Common myeloid progenitor, CD34-positive (primary cell): ENCODE results near the gene FBXW2.
A peak's percentile ranks its signal among the peaks of the same experiment; 100 is the strongest.
"Not testable (repeated sequence)": the region's sequence is repeated elsewhere in the genome, so short reads cannot be mapped to it uniquely, and the experiment has no call there.

ENCODE experiments used
- CTCF ChIA-PET: fragments of 350-600 bp; sonication (Branson Sonifier 250); formaldehyde crosslinking; loops from one replicate; lab custom pipeline; 2021; ENCODE audit warnings: antibody characterized with exemption; lab: Charles Lee
- POLR2A ChIA-PET: fragments of 350-600 bp; sonication (Branson Sonifier 250); formaldehyde crosslinking; loops from one replicate; lab custom pipeline; 2021; ENCODE audit warnings: antibody characterized with exemption; lab: Charles Lee
- DNase-seq, 3 donors: peaks; one replicate each; pipeline versions ENCODE4 v3.0.0 to v3.0.0-alpha.2; 2013
- H3K27ac ChIP-seq, 2 experiments: 1 replicate in 1 of 2; 2 replicates in 1 of 2; pipeline ENCODE4 v1.7.0; 2013; ENCODE audit warnings: inconsistent platforms in 2 of 2, low read length in 2 of 2, mild to moderate bottlenecking in 2 of 2, low read depth in 1 of 2, moderate library complexity in 1 of 2; ENCODE audit not compliant: severe bottlenecking in 2 of 2, insufficient read depth in 1 of 2, poor library complexity in 1 of 2
- H3K27me3 ChIP-seq, 5 experiments: replicated peaks in 2 of 5; 1 replicate in 3 of 5; 2 replicates in 2 of 5; pipeline versions ENCODE4 v1.6.1 to v1.7.0; 2013; ENCODE audit warnings: low read length in 4 of 5, mild to moderate bottlenecking in 2 of 5, moderate library complexity in 2 of 5, inconsistent platforms in 1 of 5; ENCODE audit not compliant: insufficient read depth in 5 of 5, control insufficient read depth in 4 of 5
- H3K36me3 ChIP-seq, 4 experiments: 1 replicate in 2 of 4; 2 replicates in 2 of 4; pipeline versions ENCODE4 v1.6.1 to v1.7.0; 2013; ENCODE audit warnings: low read length in 3 of 4, control low read depth in 1 of 4, mild to moderate bottlenecking in 1 of 4; ENCODE audit not compliant: control insufficient read depth in 4 of 4, insufficient read depth in 4 of 4
- H3K4me1 ChIP-seq, 4 experiments: 1 replicate in 3 of 4; 2 replicates in 1 of 4; pipeline versions ENCODE4 v1.6.1 to v1.7.1; 2013; ENCODE audit warnings: low read length in 3 of 4, mild to moderate bottlenecking in 3 of 4, control low read depth in 1 of 4, inconsistent platforms in 1 of 4, moderate library complexity in 1 of 4; ENCODE audit not compliant: control insufficient read depth in 4 of 4, insufficient read depth in 4 of 4; ENCODE audit errors: control extremely low read depth in 1 of 4
- H3K4me3 ChIP-seq, 7 experiments: 1 replicate in 4 of 7; 2 replicates in 3 of 7; pipeline versions ENCODE4 v1.5.1 to v1.7.0; 2013; ENCODE audit warnings: mild to moderate bottlenecking in 7 of 7, low read length in 6 of 7, moderate library complexity in 6 of 7, inconsistent platforms in 2 of 7, low read depth in 2 of 7, control low read depth in 1 of 7; ENCODE audit not compliant: insufficient read depth in 4 of 7, control insufficient read depth in 1 of 7; ENCODE audit errors: extremely low read depth in 1 of 7
- H3K9me3 ChIP-seq, 5 experiments: 1 replicate in 4 of 5; 2 replicates in 1 of 5; pipeline versions ENCODE4 v1.6.1 to v1.7.1; 2013; ENCODE audit warnings: low read length in 4 of 5, mild to moderate bottlenecking in 2 of 5, inconsistent platforms in 1 of 5, low read depth in 1 of 5, moderate library complexity in 1 of 5; ENCODE audit not compliant: control insufficient read depth in 4 of 5, insufficient read depth in 2 of 5; ENCODE audit errors: control extremely low read depth in 1 of 5
- WGBS: methylation state at CpG from one replicate; pipeline ENCODE4 v1.1.5; 2013; ENCODE audit not compliant: insufficient coverage; 5-methylcytosine and 5-hydroxymethylcytosine counted together

Gene FBXW2

DNA sequence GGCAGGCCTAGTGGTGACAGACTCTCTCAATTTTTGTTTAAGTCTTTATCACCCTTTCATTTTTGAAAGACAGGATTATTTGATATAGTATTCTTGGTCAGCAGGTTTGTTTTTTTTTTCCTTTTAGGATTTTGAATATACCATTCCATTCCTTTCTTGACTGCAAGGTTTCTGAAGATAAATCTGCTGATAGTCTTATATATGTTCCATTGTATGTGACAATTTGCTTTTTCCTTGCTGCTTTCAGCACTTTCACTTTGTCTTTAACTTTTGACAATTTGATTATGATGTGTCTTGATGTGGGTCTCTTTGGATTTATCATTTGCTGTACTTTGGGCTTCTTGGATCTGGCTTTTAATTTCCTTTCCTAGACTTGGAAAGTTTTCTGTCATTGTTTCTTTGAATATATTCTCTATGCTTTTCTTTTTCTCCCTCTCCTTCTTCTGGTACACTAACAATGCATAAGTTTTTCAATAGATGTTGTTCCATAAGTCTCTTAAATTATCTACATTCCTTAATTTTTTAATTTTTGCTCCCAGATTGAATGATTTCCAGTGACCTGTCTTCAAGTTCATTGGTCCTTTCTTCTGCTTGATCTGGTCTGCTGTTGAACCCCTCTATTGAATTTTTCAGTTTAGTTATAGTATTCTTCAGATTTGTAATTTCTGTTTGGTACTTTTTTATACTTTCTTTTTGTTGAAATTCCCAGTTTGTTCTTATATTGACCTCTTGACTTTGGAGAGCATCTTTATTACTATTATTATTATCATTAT, 14.6 kb upstream of the FBXW2 start:
- DNase-seq, result peak in 2 of 3 donors; percentile 26 to 45
- no peaks in the 10 kb centered on the region for H3K4me1 ChIP-seq
- H3K9me3 ChIP-seq, result peaks cover 0 to 49% (median 15%) of the 10 kb centered on the region in 5 experiments
- no peak overlapping the region for H3K27ac ChIP-seq
- POLR2A ChIA-PET, result no interaction called here
- no peaks in the 10 kb centered on the region for H3K27me3 ChIP-seq
- H3K36me3 ChIP-seq, result no peaks in the 10 kb centered on the region
- CTCF ChIA-PET, result no interaction called here
- H3K4me3 ChIP-seq, result no peak overlapping the region

GRCh38 chr9:120804784-120805363, 11.7 kb upstream of the FBXW2 start:
- CTCF ChIA-PET, H3K36me3 ChIP-seq, H3K27ac ChIP-seq, H3K4me1 ChIP-seq, DNase-seq, H3K27me3 ChIP-seq, H3K4me3 ChIP-seq: not testable (repeated sequence)
- POLR2A ChIA-PET, result interaction anchor here (1.6 kb wide), 1 partner anchor 12 kb away, joined by 5 read pairs; the partner anchor contains the start of gene FBXW2
- 100% methylated on average over 2 of the region's 3 CpGs for WGBS
- peaks cover 0 to 43% (median 15%) of the 10 kb centered on the region in 5 experiments for H3K9me3 ChIP-seq

- ChIA-PET CTCF (interaction anchor here (1.0 kb wide), 1 partner anchor 10 kb away, joined by 3 read pairs; no protein-coding TSS in a partner anchor), POLR2A (no interaction called here)
- Histone ChIP-seq H3K9me3 (peaks cover 0 to 17% (median 7%) of the 10 kb centered on the region in 5 experiments), H3K4me1 (no peaks in the 10 kb centered on the region), H3K4me3 (no peak overlapping the region), H3K27me3 (no peaks in the 10 kb centered on the region), H3K36me3 (no peaks in the 10 kb centered on the region), H3K27ac (no peak overlapping the region)
- no peak for DNase-seq
- WGBS, result 97% methylated on average over 5 of the region's 7 CpGs
Observed at GRCh38 chr9:120801441-120801840, 8.2 kb upstream of the FBXW2 start.

DNA sequence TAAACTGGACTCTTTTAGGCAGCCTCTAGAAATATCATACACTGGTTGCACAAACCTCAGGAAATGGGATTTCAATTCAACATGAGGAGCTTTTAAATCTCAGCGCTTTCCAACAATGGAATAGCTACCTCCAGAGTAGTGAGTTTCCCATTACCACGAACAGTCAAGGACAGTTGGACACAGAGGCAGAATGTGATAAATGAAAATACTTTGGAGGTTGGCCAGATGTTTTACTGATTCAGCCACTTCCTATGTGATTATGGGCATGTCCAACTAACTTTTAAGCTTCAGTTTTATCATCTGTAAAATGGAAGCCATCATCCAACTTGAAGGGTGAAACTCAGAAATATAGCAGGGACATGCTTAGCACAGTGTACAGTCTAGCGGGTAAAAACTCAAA, 2.1 kb downstream of the FBXW2 start:
- ChIA-PET CTCF (interaction anchor here (0.6 to 1.5 kb wide), 4 partner anchors 17 to 558 kb away, joined by 3 to 4 read pairs (median 4); no protein-coding TSS in a partner anchor), POLR2A (no interaction called here)
- Histone ChIP-seq H3K9me3 (no peaks in the 10 kb centered on the region), H3K27me3 (no peaks in the 10 kb centered on the region), H3K4me3 (no peak overlapping the region), H3K27ac (peak overlapping the region in 1 of 2 experiments; percentile 94), H3K4me1 (peaks cover 13 to 28% (median 21%) of the 10 kb centered on the region in 4 experiments), H3K36me3 (peaks cover 6 to 27% (median 18%) of the 10 kb centered on the region in 4 experiments)
- no peak for DNase-seq
- WGBS, result 97% methylated on average over 3 of the region's 3 CpGs

DNA sequence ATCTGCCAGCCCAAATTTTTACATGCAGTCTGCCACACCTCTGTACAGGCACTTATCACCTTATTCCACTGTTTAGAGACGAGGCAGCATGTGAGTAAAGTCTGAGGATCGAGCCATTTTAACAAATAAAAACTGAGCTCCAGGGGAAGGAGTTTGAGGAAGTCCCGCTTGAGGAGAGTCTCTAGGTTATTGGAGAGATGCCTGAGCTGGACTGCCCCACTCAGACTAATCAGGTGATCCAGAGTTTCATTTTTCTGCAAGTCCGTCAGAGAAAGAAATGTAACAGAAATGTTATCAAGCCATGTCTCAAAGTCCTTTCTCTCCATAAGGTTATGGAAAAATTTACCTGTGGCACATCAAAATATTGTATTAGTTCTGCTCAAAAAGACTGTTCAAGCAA, 5.3 kb downstream of the FBXW2 start:
- CTCF ChIA-PET, result interaction anchor here (1.7 kb wide), 1 partner anchor 10 kb away, joined by 6 read pairs; no protein-coding TSS in a partner anchor
- peaks cover 9 to 19% (median 14%) of the 10 kb centered on the region in 4 experiments for H3K4me1 ChIP-seq

DNA sequence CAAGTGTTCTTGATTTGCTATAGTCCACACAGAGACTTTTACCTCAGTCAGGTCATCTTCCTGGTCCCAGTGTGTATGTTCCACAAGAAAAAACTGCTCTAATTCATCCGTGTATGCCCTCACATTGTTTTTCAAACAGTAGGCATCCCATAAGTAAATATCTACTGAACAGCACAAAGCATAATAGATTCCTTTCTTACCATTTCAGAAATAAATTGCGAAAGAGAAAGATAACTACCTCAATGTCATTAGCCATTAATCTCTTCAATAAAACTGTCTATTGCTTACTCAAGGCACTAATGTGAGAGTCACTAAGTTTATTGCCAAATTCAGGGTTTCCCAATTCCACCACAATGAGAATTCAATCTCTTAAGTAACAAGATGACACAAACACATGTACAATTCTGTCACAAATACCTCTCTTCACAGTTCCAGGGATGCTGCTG, 9.6 kb downstream of the FBXW2 start:
- WGBS, result 95% methylated on average over 2 of the region's 2 CpGs
- no peaks in the 10 kb centered on the region for H3K9me3 ChIP-seq
- peak; percentile 14 to 52 (median 48) for DNase-seq
- CTCF ChIA-PET, result no interaction called here
- H3K27me3 ChIP-seq, result no peaks in the 10 kb centered on the region
- no peak overlapping the region for H3K27ac ChIP-seq
- no peak overlapping the region for H3K4me3 ChIP-seq
- peaks cover 0 to 2% (median 0%) of the 10 kb centered on the region in 4 experiments for H3K4me1 ChIP-seq
- POLR2A ChIA-PET, result no interaction called here
- H3K36me3 ChIP-seq, result peaks cover 13 to 45% (median 24%) of the 10 kb centered on the region in 4 experiments

More for the DNA sequence above, 5.3 kb downstream of the FBXW2 start:
- H3K9me3 ChIP-seq, result no peaks in the 10 kb centered on the region
- peak in 1 of 3 donors; percentile 22 for DNase-seq
- no peak overlapping the region for H3K4me3 ChIP-seq
- peak overlapping the region in 1 of 2 experiments; percentile 39 for H3K27ac ChIP-seq
- POLR2A ChIA-PET, result no interaction called here
- peaks cover 13 to 36% (median 24%) of the 10 kb centered on the region in 4 experiments for H3K36me3 ChIP-seq
- no peaks in the 10 kb centered on the region for H3K27me3 ChIP-seq
- WGBS, result 31% methylated on average over 3 of the region's 4 CpGs

- POLR2A ChIA-PET, result no interaction called here
Observed at GRCh38 chr9:120781236-120781635, 12.0 kb downstream of the FBXW2 start.

More at GRCh38 chr9:120781236-120781635, 12.0 kb downstream of the FBXW2 start:
- Histone ChIP-seq H3K27ac (no peak overlapping the region), H3K27me3 (no peaks in the 10 kb centered on the region), H3K9me3 (no peaks in the 10 kb centered on the region), H3K36me3 (peaks cover 10 to 53% (median 31%) of the 10 kb centered on the region in 4 experiments), H3K4me1 (no peaks in the 10 kb centered on the region), H3K4me3 (no peak overlapping the region)
- CTCF ChIA-PET, result interaction anchor here (1.3 kb wide), 2 partner anchors 8 to 16 kb away, joined by 3 to 4 read pairs; no protein-coding TSS in a partner anchor
- 100% methylated on average over 1 of the region's 2 CpGs for WGBS
- no peak for DNase-seq
